ENCODE results near the gene MARK4. TPM values are rescaled to one million over a fixed set of nuclear protein-coding genes. Genes with fewer than 3 reads are reported as not detected.

The MARK4 gene
- total and polyA plus RNA-seq, 5 donors from 2014 or later, result 0.38 to 61.0 (median 1.1) TPM

DNA sequence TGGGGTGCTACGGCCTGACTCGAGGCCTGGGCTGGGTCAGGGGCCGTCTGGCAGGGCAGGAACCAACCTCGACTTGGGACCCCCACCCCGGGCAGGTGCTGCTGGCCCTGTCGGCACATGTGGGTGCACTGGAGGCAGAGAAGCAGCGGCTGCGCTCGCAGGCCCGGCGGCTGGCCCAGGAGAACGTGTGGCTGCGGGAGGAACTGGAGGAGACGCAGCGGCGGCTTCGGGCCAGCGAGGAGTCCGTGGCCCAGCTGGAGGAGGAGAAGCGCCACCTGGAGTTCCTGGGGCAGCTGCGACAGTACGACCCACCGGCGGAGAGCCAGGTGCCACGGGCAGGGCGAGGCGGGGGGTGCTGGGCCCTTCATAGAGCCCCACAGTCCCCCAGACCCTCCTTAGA is 95.4 kb downstream of the MARK4 start:
- H3K9me3 ChIP-seq (ENCODE audit: control insufficient read depth in 2 of 2, low read length in 2 of 2), result no peaks in the 10 kb centered on the region
- H3K27me3 Mint-ChIP-seq, result peaks cover 6% of the 10 kb centered on the region
- no peaks in the 10 kb centered on the region for H3K4me1 ChIP-seq (ENCODE audit: control insufficient read depth, insufficient read depth, low read length, poor library complexity, severe bottlenecking)
- H3K4me1 Mint-ChIP-seq, result no peaks in the 10 kb centered on the region
- no peak overlapping the region for H3K27ac Mint-ChIP-seq
- H3K36me3 Mint-ChIP-seq, result peaks cover 8% of the 10 kb centered on the region
- no peak overlapping the region for H3K4me3 Mint-ChIP-seq
- no peak overlapping the region for H3K27ac ChIP-seq (ENCODE audit: insufficient read depth, low read length, poor library complexity, severe bottlenecking)
- H3K4me3 ChIP-seq (ENCODE audit: low read depth, low read length), result no peak overlapping the region
- no peaks in the 10 kb centered on the region for H3K9me3 Mint-ChIP-seq
- DNase-seq (no peak), ATAC-seq (ENCODE audit: low read depth in 2 of 2) (no peak)
- peaks cover 2% of the 10 kb centered on the region for H3K36me3 ChIP-seq (ENCODE audit: control insufficient read depth, insufficient read depth, low read length)
- peaks cover 6% of the 10 kb centered on the region for H3K27me3 ChIP-seq (ENCODE audit: control insufficient read depth, insufficient read depth, low read length)

DNA sequence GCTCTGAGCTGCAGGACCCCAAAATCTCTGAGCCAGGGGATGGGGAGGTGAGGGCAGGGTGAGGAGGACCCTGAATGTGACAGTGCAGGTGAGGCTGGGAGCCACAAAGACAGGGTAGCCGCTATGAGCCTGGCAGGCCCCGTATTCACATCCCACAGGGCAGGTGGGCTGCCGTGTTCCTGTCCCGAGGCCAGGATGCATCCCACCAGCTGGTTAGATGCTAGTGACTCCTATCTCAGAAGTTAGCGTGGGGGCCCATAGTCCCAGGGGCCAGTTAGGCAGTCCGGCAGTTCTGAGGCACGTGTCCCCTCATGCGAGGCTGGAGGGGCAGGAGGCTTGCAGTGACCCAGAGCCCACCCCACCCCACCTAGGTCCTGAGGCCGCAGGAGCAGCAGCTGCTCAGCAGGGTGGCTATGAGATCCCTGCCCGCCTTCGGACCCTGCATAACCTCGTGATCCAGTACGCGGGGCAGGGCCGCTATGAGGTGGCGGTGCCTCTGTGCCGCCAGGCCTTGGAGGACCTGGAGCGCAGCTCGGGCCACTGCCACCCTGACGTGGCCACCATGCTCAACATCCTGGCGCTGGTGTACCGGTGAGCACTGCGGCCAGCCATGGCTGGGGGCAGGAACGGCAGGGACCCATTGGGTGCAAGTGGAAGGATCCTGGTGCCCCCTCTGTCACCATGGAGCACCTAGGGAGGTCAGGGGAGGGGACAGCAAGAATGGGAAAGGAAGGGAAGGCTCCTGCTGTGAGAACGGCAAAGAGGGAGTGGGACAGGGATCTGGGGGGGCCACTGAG is 96.7 kb downstream of the MARK4 start:
- no peaks in the 10 kb centered on the region for H3K9me3 Mint-ChIP-seq
- H3K27ac Mint-ChIP-seq, result no peak overlapping the region
- Histone ChIP-seq H3K27ac (ENCODE audit: insufficient read depth, low read length, poor library complexity, severe bottlenecking) (no peak overlapping the region), H3K27me3 (ENCODE audit: control insufficient read depth, insufficient read depth, low read length) (peaks cover under 1% of the 10 kb centered on the region), H3K36me3 (ENCODE audit: control insufficient read depth, insufficient read depth, low read length) (peaks cover 4% of the 10 kb centered on the region), H3K9me3 (ENCODE audit: control insufficient read depth in 2 of 2, low read length in 2 of 2) (no peaks in the 10 kb centered on the region), H3K4me1 (ENCODE audit: control insufficient read depth, insufficient read depth, low read length, poor library complexity, severe bottlenecking) (no peaks in the 10 kb centered on the region), H3K4me3 (ENCODE audit: low read depth, low read length) (no peak overlapping the region)
- H3K4me1 Mint-ChIP-seq, result no peaks in the 10 kb centered on the region
- H3K4me3 Mint-ChIP-seq, result no peak overlapping the region
- DNase-seq, result no peak
- peaks cover 6% of the 10 kb centered on the region for H3K27me3 Mint-ChIP-seq
- ATAC-seq (ENCODE audit: low read depth in 2 of 2), result no peak
- H3K36me3 Mint-ChIP-seq, result peaks cover 9% of the 10 kb centered on the region

DNA sequence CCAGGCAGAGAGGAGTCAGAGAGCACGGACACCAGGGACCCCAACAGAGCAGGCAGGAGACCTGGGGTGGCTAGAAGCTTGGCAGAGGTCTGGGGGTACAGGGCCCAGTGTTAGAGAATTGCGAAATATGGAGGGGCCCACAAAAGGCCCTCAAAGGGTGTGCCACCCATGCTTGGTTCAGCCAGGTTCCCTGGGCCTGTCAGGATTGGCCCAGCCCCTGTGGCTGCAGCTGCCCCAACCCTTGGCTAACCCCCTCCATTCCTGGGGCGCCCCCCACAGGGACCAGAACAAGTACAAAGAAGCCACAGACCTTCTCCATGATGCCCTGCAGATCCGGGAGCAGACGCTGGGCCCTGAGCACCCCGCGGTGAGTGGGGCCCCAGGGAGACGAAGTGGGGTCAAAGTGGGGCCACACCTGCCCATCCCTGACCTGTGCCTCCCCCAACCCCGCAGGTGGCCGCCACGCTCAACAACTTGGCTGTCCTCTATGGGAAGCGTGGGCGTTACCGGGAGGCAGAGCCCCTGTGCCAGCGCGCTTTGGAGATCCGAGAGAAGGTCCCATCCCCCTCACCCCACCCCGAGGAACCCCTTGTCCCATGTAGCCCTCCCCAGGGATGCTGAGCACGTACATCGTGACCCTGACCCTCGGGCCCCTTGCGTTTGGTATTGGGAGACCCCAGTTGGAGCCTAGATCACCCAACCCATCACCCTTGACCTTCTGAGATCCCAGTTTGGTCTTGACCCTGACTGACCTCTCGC is 97.5 kb downstream of the MARK4 start:
- DNase-seq (no peak), ATAC-seq (ENCODE audit: low read depth in 2 of 2) (no peak)
- peaks cover 6% of the 10 kb centered on the region for H3K27me3 Mint-ChIP-seq
- no peaks in the 10 kb centered on the region for H3K9me3 Mint-ChIP-seq
- no peak overlapping the region for H3K27ac Mint-ChIP-seq
- H3K4me1 Mint-ChIP-seq, result peaks cover 0 to 2% (median 0%) of the 10 kb centered on the region in 4 donors
- H3K36me3 ChIP-seq (ENCODE audit: control insufficient read depth, insufficient read depth, low read length), result peaks cover 7% of the 10 kb centered on the region
- no peaks in the 10 kb centered on the region for H3K4me1 ChIP-seq (ENCODE audit: control insufficient read depth, insufficient read depth, low read length, poor library complexity, severe bottlenecking)
- H3K4me3 ChIP-seq (ENCODE audit: low read depth, low read length), result no peak overlapping the region
- no peak overlapping the region for H3K4me3 Mint-ChIP-seq
- H3K27ac ChIP-seq (ENCODE audit: insufficient read depth, low read length, poor library complexity, severe bottlenecking), result no peak overlapping the region
- H3K27me3 ChIP-seq (ENCODE audit: control insufficient read depth, insufficient read depth, low read length), result no peaks in the 10 kb centered on the region
- H3K9me3 ChIP-seq (ENCODE audit: control insufficient read depth in 2 of 2, low read length in 2 of 2), result no peaks in the 10 kb centered on the region
- H3K36me3 Mint-ChIP-seq, result peaks cover 16% of the 10 kb centered on the region

DNA sequence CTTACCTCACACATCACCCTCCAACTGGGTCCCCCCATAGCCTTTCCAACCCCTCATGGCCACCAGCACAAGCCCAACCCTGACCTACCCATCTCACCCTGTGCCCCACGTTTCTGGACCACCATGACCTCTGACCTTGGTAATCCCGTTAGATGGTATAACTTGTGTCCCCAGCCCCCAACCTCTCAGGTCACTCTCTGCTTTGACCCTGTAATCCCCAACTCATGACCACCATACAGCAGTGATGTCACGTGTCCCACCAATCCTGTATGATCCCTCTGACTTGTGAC is 98.0 kb downstream of the MARK4 start:
- H3K27me3 Mint-ChIP-seq, result peaks cover 6% of the 10 kb centered on the region
- no peak for DNase-seq

DNA sequence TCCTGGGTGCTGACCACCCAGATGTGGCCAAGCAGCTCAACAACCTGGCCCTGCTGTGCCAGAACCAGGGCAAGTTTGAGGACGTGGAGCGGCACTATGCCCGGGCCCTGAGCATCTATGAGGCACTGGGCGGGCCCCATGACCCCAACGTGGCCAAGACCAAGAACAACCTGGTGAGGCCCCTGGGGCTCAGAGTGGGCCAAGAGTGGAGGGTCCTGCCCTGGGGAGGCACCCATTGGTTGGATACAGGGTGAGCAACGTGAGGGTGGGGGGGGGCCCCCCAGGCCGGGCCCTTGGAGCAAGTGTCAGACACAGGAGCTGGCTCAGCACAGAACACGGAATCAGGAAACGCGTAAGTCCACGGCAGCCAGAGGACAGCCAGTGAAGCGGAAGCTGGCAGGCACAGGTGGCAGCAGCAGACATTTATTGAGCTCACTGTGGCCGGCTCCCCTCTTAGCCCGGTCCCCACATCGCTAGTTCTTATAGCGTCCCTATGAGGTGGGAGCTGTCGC is 98.4 kb downstream of the MARK4 start:
- Histone ChIP-seq H3K4me3 (ENCODE audit: low read depth, low read length) (no peak overlapping the region), H3K27me3 (ENCODE audit: control insufficient read depth, insufficient read depth, low read length) (no peaks in the 10 kb centered on the region), H3K9me3 (ENCODE audit: control insufficient read depth in 2 of 2, low read length in 2 of 2) (no peaks in the 10 kb centered on the region), H3K4me1 (ENCODE audit: control insufficient read depth, insufficient read depth, low read length, poor library complexity, severe bottlenecking) (no peaks in the 10 kb centered on the region), H3K36me3 (ENCODE audit: control insufficient read depth, insufficient read depth, low read length) (peaks cover 7% of the 10 kb centered on the region), H3K27ac (ENCODE audit: insufficient read depth, low read length, poor library complexity, severe bottlenecking) (no peak overlapping the region)
- ATAC-seq (ENCODE audit: low read depth in 2 of 2), result no peak
- H3K27me3 Mint-ChIP-seq, result peaks cover 6% of the 10 kb centered on the region
- DNase-seq, result no peak
- H3K27ac Mint-ChIP-seq, result no peak overlapping the region
- H3K36me3 Mint-ChIP-seq, result peaks cover 16% of the 10 kb centered on the region
- no peaks in the 10 kb centered on the region for H3K9me3 Mint-ChIP-seq
- H3K4me3 Mint-ChIP-seq, result no peak overlapping the region
- H3K4me1 Mint-ChIP-seq, result peaks cover 0 to 2% (median 0%) of the 10 kb centered on the region in 4 donors

More for the DNA sequence above, 98.0 kb downstream of the MARK4 start:
- Mint-ChIP-seq H3K9me3 (no peaks in the 10 kb centered on the region), H3K4me1 (peaks cover 0 to 2% (median 0%) of the 10 kb centered on the region in 4 donors), H3K4me3 (no peak overlapping the region), H3K36me3 (peaks cover 16% of the 10 kb centered on the region), H3K27ac (no peak overlapping the region)
- H3K36me3 ChIP-seq (ENCODE audit: control insufficient read depth, insufficient read depth, low read length), result peaks cover 7% of the 10 kb centered on the region
- no peak overlapping the region for H3K4me3 ChIP-seq (ENCODE audit: low read depth, low read length)
- H3K9me3 ChIP-seq (ENCODE audit: control insufficient read depth in 2 of 2, low read length in 2 of 2), result no peaks in the 10 kb centered on the region
- no peak overlapping the region for H3K27ac ChIP-seq (ENCODE audit: insufficient read depth, low read length, poor library complexity, severe bottlenecking)
- ATAC-seq (ENCODE audit: low read depth in 2 of 2), result no peak
- H3K27me3 ChIP-seq (ENCODE audit: control insufficient read depth, insufficient read depth, low read length), result no peaks in the 10 kb centered on the region
- no peaks in the 10 kb centered on the region for H3K4me1 ChIP-seq (ENCODE audit: control insufficient read depth, insufficient read depth, low read length, poor library complexity, severe bottlenecking)

DNA sequence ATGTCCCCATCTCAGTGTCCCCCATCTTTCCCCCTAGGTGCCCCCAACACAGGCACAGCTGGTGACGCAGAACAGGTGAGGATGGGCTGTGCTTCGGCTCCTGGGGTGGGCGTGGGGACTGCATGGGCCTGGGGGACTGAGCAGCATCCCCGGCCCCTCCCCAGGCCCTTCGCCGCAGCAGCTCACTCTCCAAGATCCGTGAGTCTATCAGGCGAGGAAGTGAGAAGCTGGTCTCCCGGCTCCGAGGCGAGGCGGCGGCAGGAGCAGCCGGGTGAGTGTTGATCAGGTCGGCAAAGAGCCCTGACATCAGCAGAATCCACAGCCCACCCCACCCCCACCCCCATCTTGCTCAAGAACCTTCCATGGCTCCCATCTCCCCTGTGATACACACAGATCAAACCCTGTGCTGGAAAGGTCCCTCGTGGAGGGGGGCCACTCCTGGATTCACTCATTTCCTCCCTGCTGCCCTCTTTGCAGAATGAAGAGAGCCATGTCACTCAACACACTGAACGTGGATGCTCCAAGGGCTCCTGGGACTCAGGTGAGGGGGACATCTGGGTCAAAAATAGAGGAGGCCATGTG is 99.5 kb downstream of the MARK4 start:
- Histone ChIP-seq H3K36me3 (ENCODE audit: control insufficient read depth, insufficient read depth, low read length) (peaks cover 7% of the 10 kb centered on the region), H3K4me1 (ENCODE audit: control insufficient read depth, insufficient read depth, low read length, poor library complexity, severe bottlenecking) (no peaks in the 10 kb centered on the region), H3K27me3 (ENCODE audit: control insufficient read depth, insufficient read depth, low read length) (no peaks in the 10 kb centered on the region), H3K9me3 (ENCODE audit: control insufficient read depth in 2 of 2, low read length in 2 of 2) (no peaks in the 10 kb centered on the region), H3K27ac (ENCODE audit: insufficient read depth, low read length, poor library complexity, severe bottlenecking) (no peak overlapping the region), H3K4me3 (ENCODE audit: low read depth, low read length) (no peak overlapping the region)
- no peaks in the 10 kb centered on the region for H3K9me3 Mint-ChIP-seq
- H3K36me3 Mint-ChIP-seq, result peaks cover 16% of the 10 kb centered on the region
- H3K27me3 Mint-ChIP-seq, result peaks cover 6% of the 10 kb centered on the region
- ATAC-seq (ENCODE audit: low read depth in 2 of 2) (no peak), DNase-seq (no peak)
- H3K4me3 Mint-ChIP-seq, result no peak overlapping the region
- peaks cover 0 to 2% (median 0%) of the 10 kb centered on the region in 4 donors for H3K4me1 Mint-ChIP-seq
- no peak overlapping the region for H3K27ac Mint-ChIP-seq

DNA sequence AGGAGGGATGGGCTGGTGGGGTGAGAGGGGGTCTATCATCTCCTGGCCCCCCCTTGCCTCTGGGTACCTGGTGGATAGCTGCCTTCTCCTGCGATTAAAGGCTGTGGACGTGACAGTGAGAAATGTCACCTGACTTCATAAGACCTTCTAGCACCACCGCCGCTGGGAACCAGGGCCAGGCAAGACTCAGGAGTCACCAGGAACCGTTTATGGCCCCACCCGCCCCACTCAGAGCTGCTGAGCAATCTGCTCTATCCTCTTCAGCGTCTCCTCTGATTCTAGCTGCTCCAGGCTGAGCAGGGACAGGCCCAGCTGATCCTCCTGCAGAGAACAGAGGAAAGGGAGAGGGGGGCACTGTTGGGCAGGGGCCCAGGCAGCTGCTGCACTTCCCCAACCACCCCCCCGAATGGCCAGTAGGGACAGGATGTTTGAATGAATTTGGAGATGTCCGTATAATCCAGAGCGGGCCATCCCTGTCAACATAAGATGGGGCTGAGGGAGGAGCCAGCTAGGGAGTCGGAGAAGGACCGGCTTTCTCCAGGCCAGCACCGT is 100.4 kb downstream of the MARK4 start:
- no peak for ATAC-seq (ENCODE audit: low read depth in 2 of 2)
- Mint-ChIP-seq H3K4me1 (peaks cover 0 to 2% (median 0%) of the 10 kb centered on the region in 4 donors), H3K9me3 (no peaks in the 10 kb centered on the region), H3K4me3 (no peak overlapping the region), H3K27me3 (no peaks in the 10 kb centered on the region), H3K36me3 (peaks cover 16% of the 10 kb centered on the region), H3K27ac (no peak overlapping the region)
- no peak overlapping the region for H3K27ac ChIP-seq (ENCODE audit: insufficient read depth, low read length, poor library complexity, severe bottlenecking)
- H3K9me3 ChIP-seq (ENCODE audit: control insufficient read depth in 2 of 2, low read length in 2 of 2), result no peaks in the 10 kb centered on the region
- peaks cover 7% of the 10 kb centered on the region for H3K36me3 ChIP-seq (ENCODE audit: control insufficient read depth, insufficient read depth, low read length)
- H3K4me1 ChIP-seq (ENCODE audit: control insufficient read depth, insufficient read depth, low read length, poor library complexity, severe bottlenecking), result no peaks in the 10 kb centered on the region
- DNase-seq, result no peak
- H3K4me3 ChIP-seq (ENCODE audit: low read depth, low read length), result no peak overlapping the region
- H3K27me3 ChIP-seq (ENCODE audit: control insufficient read depth, insufficient read depth, low read length), result no peaks in the 10 kb centered on the region

Data from CD4-positive, CD25-positive, alpha-beta regulatory T cell (primary cell).